ENCODE measurements around the gene EHD4.

The EHD4 gene

GRCh38 chr15:41955100-41955499 is 17.3 kb downstream of the EHD4 start:
- DNase-seq: no peak

GRCh38 chr15:41954036-41954435 is 18.3 kb downstream of the EHD4 start:
- DNase-seq: no peak

- no peak for DNase-seq
Measured at GRCh38 chr15:41952013-41952563, 20.3 kb downstream of the EHD4 start.

- no peak for DNase-seq
Measured at GRCh38 chr15:41951571-41951970, 20.8 kb downstream of the EHD4 start.

- DNase-seq: no peak
Measured at GRCh38 chr15:41950489-41950888, 21.9 kb downstream of the EHD4 start.

- no peak for DNase-seq
Measured at GRCh38 chr15:41950127-41950483, 22.3 kb downstream of the EHD4 start.

- DNase-seq: no peak
Measured at GRCh38 chr15:41949401-41950126, 22.8 kb downstream of the EHD4 start.

- no peak for DNase-seq
Measured at GRCh38 chr15:41948490-41948889, 23.9 kb downstream of the EHD4 start.

- DNase-seq: no peak
Measured at GRCh38 chr15:41946970-41947369, 25.4 kb downstream of the EHD4 start.

GRCh38 chr15:41945731-41946130 is 26.6 kb downstream of the EHD4 start:
- DNase-seq: no peak

GRCh38 chr15:41945221-41945620 is 27.1 kb downstream of the EHD4 start:
- no peak for DNase-seq

- DNase-seq: no peak
Measured at GRCh38 chr15:41944313-41944940, 27.9 kb downstream of the EHD4 start.

- no peak for DNase-seq
Measured at GRCh38 chr15:41943543-41944312, 28.6 kb downstream of the EHD4 start.

GRCh38 chr15:41942886-41943285 is 29.5 kb downstream of the EHD4 start:
- no peak for DNase-seq

GRCh38 chr15:41941644-41942415 is 30.5 kb downstream of the EHD4 start:
- no peak for DNase-seq

- no peak for DNase-seq
Measured at GRCh38 chr15:41940441-41940857, 31.9 kb downstream of the EHD4 start.

- no peak for DNase-seq
Measured at GRCh38 chr15:41939986-41940385, 32.4 kb downstream of the EHD4 start.

GRCh38 chr15:41937568-41937923 is 34.8 kb downstream of the EHD4 start:
- DNase-seq: no peak

- peak; percentile 77 for DNase-seq
Measured at GRCh38 chr15:41936649-41937567, 35.4 kb downstream of the EHD4 start.

GRCh38 chr15:41936155-41936554 is 36.2 kb downstream of the EHD4 start:
- no peak for DNase-seq

- DNase-seq: no peak
Measured at GRCh38 chr15:41935566-41936020, 36.8 kb downstream of the EHD4 start.

GRCh38 chr15:41934843-41935242 is 37.5 kb downstream of the EHD4 start:
- DNase-seq: peak; percentile 48
